Measurements from ENCODE around the gene SHROOM1.

The SHROOM1 gene

GRCh38 chr5:132860742-132861141, 30.3 kb upstream of the SHROOM1 start:
- no peak overlapping the region for H3K27ac ChIP-seq
- no peak for TF ChIP-seq CTCF (conservative IDR thresholded peaks at IDR 0.05)

- no peak overlapping the region for H3K27ac ChIP-seq
- no peak for TF ChIP-seq CTCF (conservative IDR thresholded peaks at IDR 0.05)
These were observed 29.5 kb upstream of the SHROOM1 start for GRCh38 chr5:132859889-132860437.

- H3K27ac ChIP-seq, result no peak overlapping the region
- TF ChIP-seq CTCF (conservative IDR thresholded peaks at IDR 0.05), result no peak
These were observed 25.6 kb upstream of the SHROOM1 start for GRCh38 chr5:132856011-132856410.

- H3K27ac ChIP-seq, result peak overlapping the region; percentile 75
These were observed 24.5 kb upstream of the SHROOM1 start for GRCh38 chr5:132854992-132855391.

GRCh38 chr5:132854301-132854700, 23.9 kb upstream of the SHROOM1 start:
- H3K27ac ChIP-seq, result peak overlapping the region; percentile 75
- TF ChIP-seq CTCF (conservative IDR thresholded peaks at IDR 0.05), result no peak

- TF ChIP-seq CTCF (conservative IDR thresholded peaks at IDR 0.05), result no peak
- peak overlapping the region; percentile 75 for H3K27ac ChIP-seq
These were observed 23.3 kb upstream of the SHROOM1 start for GRCh38 chr5:132853790-132854189.

GRCh38 chr5:132853323-132853722, 22.9 kb upstream of the SHROOM1 start:
- TF ChIP-seq CTCF (conservative IDR thresholded peaks at IDR 0.05), result no peak
- H3K27ac ChIP-seq, result peak overlapping the region; percentile 75

- no peak for TF ChIP-seq CTCF (conservative IDR thresholded peaks at IDR 0.05)
These were observed 19.6 kb upstream of the SHROOM1 start for GRCh38 chr5:132850066-132850465.

More at GRCh38 chr5:132850066-132850465, 19.6 kb upstream of the SHROOM1 start:
- peak overlapping the region; percentile 57 for H3K27ac ChIP-seq
